PC-9 (cell line): ENCODE data around the gene NLK. TPM values are rescaled to one million over a fixed set of nuclear protein-coding genes. Genes with fewer than 3 reads are reported as not detected.

Source experiments
- BruUV-seq: library from RNA; stranded (reverse); fragments of 400-500 nt; replicated peaks from 2 replicates; lab custom pipeline; 2021; lab: Mats Ljungman, UMichigan
- CTCF ChIA-PET: fragments of 300-600 bp; sonication (Branson Sonifier 250); formaldehyde crosslinking; loops from one replicate; lab custom pipeline; 2022; ENCODE audit warnings: antibody characterized with exemption; lab: Charles Lee
- POLR2A ChIA-PET: fragments of 300-600 bp; sonication (Branson Sonifier 250); formaldehyde crosslinking; loops from one replicate; lab custom pipeline; 2022; ENCODE audit warnings: antibody characterized with exemption; ENCODE audit not compliant: unreplicated experiment; lab: Charles Lee
- DNase-seq, 2 experiments: peaks; one replicate each; pipeline versions ENCODE4 v3.0.0 to v3.0.0-alpha.2; 2015 to 2022; ENCODE audit warnings: mixed read lengths in 1 of 2
- H2AFZ ChIP-seq: fragments of 200-600 bp; sonication (generic); 2 replicates; pipeline ENCODE4 v1.8.1; 2017; ENCODE audit warnings: antibody characterized with exemption
- H3F3A ChIP-seq: fragments of 200-600 bp; sonication (generic); 2 replicates; pipeline ENCODE4 v1.8.1; 2017; ENCODE audit warnings: antibody characterized with exemption, mild to moderate bottlenecking, low read depth; ENCODE audit not compliant: insufficient read depth
- H3K27ac ChIP-seq: fragments of 200-600 bp; sonication (generic); 2 replicates; pipeline ENCODE4 v1.6.1; 2016; ENCODE audit warnings: mixed run types
- H3K27me3 ChIP-seq: fragments of 200-600 bp; sonication (generic); 2 replicates; pipeline ENCODE4 v1.6.1; 2016; ENCODE audit warnings: low read depth, mixed run types; ENCODE audit not compliant: insufficient read depth
- H3K36me3 ChIP-seq: fragments of 200-600 bp; sonication (generic); 2 replicates; pipeline ENCODE4 v1.6.1; 2016; ENCODE audit warnings: low read depth, mixed run types
- H3K4me1 ChIP-seq: fragments of 200-600 bp; sonication (generic); replicated peaks from 2 replicates; pipeline ENCODE4 v1.6.1; 2016; ENCODE audit warnings: mixed run types; ENCODE audit not compliant: insufficient read depth
- H3K4me2 ChIP-seq: fragments of 200-600 bp; sonication (generic); 2 replicates; pipeline ENCODE4 v1.6.1; 2017; ENCODE audit warnings: mixed run types
- H3K4me3 ChIP-seq: fragments of 200-600 bp; sonication (generic); 2 replicates; pipeline ENCODE4 v1.6.1; 2016; ENCODE audit warnings: mixed run types
- H3K79me2 ChIP-seq: fragments of 200-600 bp; sonication (generic); 2 replicates; pipeline ENCODE4 v1.6.1; 2017; ENCODE audit warnings: low read depth, mixed run types
- H3K9me2 ChIP-seq: fragments of 200-600 bp; sonication (generic); 2 replicates; pipeline ENCODE4 v1.8.1; 2017; ENCODE audit warnings: mild to moderate bottlenecking; ENCODE audit not compliant: insufficient read depth
- H3K9me3 ChIP-seq: fragments of 200-600 bp; sonication (generic); 2 replicates; pipeline ENCODE4 v1.8.1; 2016; ENCODE audit warnings: low read depth; ENCODE audit not compliant: insufficient read depth
- H4K20me1 ChIP-seq: fragments of 200-600 bp; sonication (generic); 2 replicates; pipeline ENCODE4 v1.8.1; 2017; ENCODE audit not compliant: insufficient read depth
- CTCF ChIP-seq: fragments of 200-600 bp; sonication (generic); conservative IDR thresholded peaks from 2 replicates; pipeline ENCODE4 v1.6.1; 2017; ENCODE audit warnings: mixed run types, antibody characterized with exemption, mild to moderate bottlenecking, moderate library complexity
- EZH2 ChIP-seq: fragments of 200-600 bp; sonication (generic); IDR thresholded peaks from 2 replicates; pipeline ENCODE4 v1.8.0; 2017; ENCODE audit warnings: antibody characterized with exemption, low read depth
- intact Hi-C: fragments of 100-400 bp; cut with micrococcal nuclease; formaldehyde crosslinking; loops from one replicate; pipeline ENCODE4 v1.10.0; 2022; ENCODE audit not compliant: unreplicated experiment
- total RNA-seq: library from RNA; stranded (reverse); gene quantifications from 2 replicates; pipeline ENCODE4 v1.2.3, GENCODE V29; 2021

Gene NLK
- total RNA-seq, 1 experiment from 2014 or later, result 20.7 TPM

GRCh38 chr17:28071179-28071578 is 28.7 kb downstream of the NLK start:
- CTCF ChIA-PET, result no interaction called here
- H3K36me3 ChIP-seq, result peaks cover 5% of the 10 kb centered on the region; the same call in 1 of the 2 replicates
- no TSS peak for BruUV-seq
- no peak for DNase-seq
- H3K79me2 ChIP-seq, result peaks cover 28% of the 10 kb centered on the region
- H3K9me2 ChIP-seq, result no peaks in the 10 kb centered on the region
- TF ChIP-seq CTCF (no peak), EZH2 (no peak)
- H3K4me2 ChIP-seq, result no peak overlapping the region
- H4K20me1 ChIP-seq, result no peaks in the 10 kb centered on the region; the same call in 1 of the 2 replicates
- intact Hi-C loops, result no loop called here
- H3K27ac ChIP-seq, result no peak overlapping the region
- H3F3A ChIP-seq, result no peaks in the 10 kb centered on the region
- POLR2A ChIA-PET, result no interaction called here
- no peaks in the 10 kb centered on the region; the same call in 1 of the 2 replicates for H3K9me3 ChIP-seq
- no peak overlapping the region for H3K4me3 ChIP-seq
- no peaks in the 10 kb centered on the region for H3K27me3 ChIP-seq
- H2AFZ ChIP-seq, result no peak overlapping the region
- H3K4me1 ChIP-seq, result no peaks in the 10 kb centered on the region

GRCh38 chr17:28071891-28072606 is 29.6 kb downstream of the NLK start:
- peaks cover 5% of the 10 kb centered on the region; the same call in 1 of the 2 replicates for H3K36me3 ChIP-seq
- peaks cover 22% of the 10 kb centered on the region for H3K79me2 ChIP-seq
- BruUV-seq, result no TSS peak
- H3F3A ChIP-seq, result no peaks in the 10 kb centered on the region
- peaks cover 4% of the 10 kb centered on the region; the same call in 1 of the 2 replicates for H4K20me1 ChIP-seq
- TF ChIP-seq EZH2, result no peak
- TF ChIP-seq CTCF, result no peak
- H3K4me2 ChIP-seq, result no peak overlapping the region
- no peaks in the 10 kb centered on the region for H3K4me1 ChIP-seq
- intact Hi-C loops, result no loop called here
- no peaks in the 10 kb centered on the region for H3K27me3 ChIP-seq
- no peak overlapping the region for H3K4me3 ChIP-seq
- no peaks in the 10 kb centered on the region; the same call in 1 of the 2 replicates for H3K9me3 ChIP-seq
- no peak overlapping the region for H3K27ac ChIP-seq
- DNase-seq, result no peak
- POLR2A ChIA-PET, result no interaction called here
- CTCF ChIA-PET, result interaction anchor here (0.7 kb wide), 1 partner anchor 58 kb away, joined by 3 read pairs; no protein-coding TSS in a partner anchor
- H2AFZ ChIP-seq, result no peak overlapping the region
- H3K9me2 ChIP-seq, result no peaks in the 10 kb centered on the region

GRCh38 chr17:28072936-28073533 is 30.6 kb downstream of the NLK start:
- TF ChIP-seq CTCF (no peak), EZH2 (no peak)
- intact Hi-C loops, result no loop called here
- H3K79me2 ChIP-seq, result peaks cover 18% of the 10 kb centered on the region
- no peaks in the 10 kb centered on the region for H3K9me2 ChIP-seq
- no peak overlapping the region for H3K4me3 ChIP-seq
- H3K4me1 ChIP-seq, result no peaks in the 10 kb centered on the region
- peaks cover 5% of the 10 kb centered on the region; the same call in 1 of the 2 replicates for H3K36me3 ChIP-seq
- CTCF ChIA-PET, result no interaction called here
- POLR2A ChIA-PET, result no interaction called here
- H3K27ac ChIP-seq, result no peak overlapping the region
- H3F3A ChIP-seq, result no peaks in the 10 kb centered on the region
- H3K9me3 ChIP-seq, result no peaks in the 10 kb centered on the region; the same call in 1 of the 2 replicates
- H3K27me3 ChIP-seq, result no peaks in the 10 kb centered on the region
- no peak for DNase-seq
- no peak overlapping the region for H2AFZ ChIP-seq
- BruUV-seq, result no TSS peak
- no peak overlapping the region for H3K4me2 ChIP-seq
- peaks cover 4% of the 10 kb centered on the region; the same call in 1 of the 2 replicates for H4K20me1 ChIP-seq
